ENCODE results near the gene RET.

Gene RET

GRCh38 chr10:43044961-43045621 lies 31.8 kb upstream of the RET start:
- no peaks in the 10 kb centered on the region for H3K9me3 ChIP-seq (ENCODE audit: control insufficient read depth, low read length)
- WGBS, 2 experiments: 90 to 94% methylated on average over 14 of the region's 14 CpGs
- H3K4me1 ChIP-seq (ENCODE audit: control insufficient read depth, insufficient read depth, low read length): peaks cover 13% of the 10 kb centered on the region
- H3K27ac ChIP-seq (ENCODE audit: insufficient read depth, low read depth, low read length, poor library complexity, severe bottlenecking): no peak overlapping the region
- no peak overlapping the region for H3K4me3 ChIP-seq (ENCODE audit: insufficient read depth, low read depth, low read length)
- H3K36me3 ChIP-seq (ENCODE audit: control insufficient read depth, insufficient read depth, low read length): no peaks in the 10 kb centered on the region
- H3K27me3 ChIP-seq (ENCODE audit: control insufficient read depth, insufficient read depth, low read length, poor library complexity, severe bottlenecking): no peaks in the 10 kb centered on the region

- H3K36me3 ChIP-seq (ENCODE audit: control insufficient read depth, insufficient read depth, low read length): no peaks in the 10 kb centered on the region
- H3K9me3 ChIP-seq (ENCODE audit: control insufficient read depth, low read length): no peaks in the 10 kb centered on the region
- no peaks in the 10 kb centered on the region for H3K27me3 ChIP-seq (ENCODE audit: control insufficient read depth, insufficient read depth, low read length, poor library complexity, severe bottlenecking)
- H3K4me1 ChIP-seq (ENCODE audit: control insufficient read depth, insufficient read depth, low read length): peaks cover 13% of the 10 kb centered on the region
- H3K27ac ChIP-seq (ENCODE audit: insufficient read depth, low read depth, low read length, poor library complexity, severe bottlenecking): no peak overlapping the region
- no peak overlapping the region for H3K4me3 ChIP-seq (ENCODE audit: insufficient read depth, low read depth, low read length)
- WGBS, 2 experiments: 91 to 92% methylated on average over 11 of the region's 11 CpGs
Observed at GRCh38 chr10:43045631-43046287, 31.1 kb upstream of the RET start.

- Histone ChIP-seq H3K27me3 (ENCODE audit: control insufficient read depth, insufficient read depth, low read length, poor library complexity, severe bottlenecking) (no peaks in the 10 kb centered on the region), H3K36me3 (ENCODE audit: control insufficient read depth, insufficient read depth, low read length) (no peaks in the 10 kb centered on the region), H3K4me3 (ENCODE audit: insufficient read depth, low read depth, low read length) (no peak overlapping the region), H3K4me1 (ENCODE audit: control insufficient read depth, insufficient read depth, low read length) (peaks cover 13% of the 10 kb centered on the region), H3K27ac (ENCODE audit: insufficient read depth, low read depth, low read length, poor library complexity, severe bottlenecking) (no peak overlapping the region), H3K9me3 (ENCODE audit: control insufficient read depth, low read length) (no peaks in the 10 kb centered on the region)
- WGBS, 2 experiments: 84% methylated on average over 14 of the region's 14 CpGs
Observed at GRCh38 chr10:43046288-43046991, 30.4 kb upstream of the RET start.

- no peaks in the 10 kb centered on the region for H3K36me3 ChIP-seq (ENCODE audit: control insufficient read depth, insufficient read depth, low read length)
- no peaks in the 10 kb centered on the region for H3K27me3 ChIP-seq (ENCODE audit: control insufficient read depth, insufficient read depth, low read length, poor library complexity, severe bottlenecking)
- H3K9me3 ChIP-seq (ENCODE audit: control insufficient read depth, low read length): no peaks in the 10 kb centered on the region
- no peak overlapping the region for H3K4me3 ChIP-seq (ENCODE audit: insufficient read depth, low read depth, low read length)
- WGBS, 2 experiments: 87 to 90% methylated on average over 8 of the region's 8 CpGs
- peaks cover 13% of the 10 kb centered on the region for H3K4me1 ChIP-seq (ENCODE audit: control insufficient read depth, insufficient read depth, low read length)
- H3K27ac ChIP-seq (ENCODE audit: insufficient read depth, low read depth, low read length, poor library complexity, severe bottlenecking): no peak overlapping the region
Observed at GRCh38 chr10:43047288-43047970, 29.4 kb upstream of the RET start.

- WGBS, 2 experiments: 89% methylated on average over 5 of the region's 5 CpGs
- peaks cover 13% of the 10 kb centered on the region for H3K4me1 ChIP-seq (ENCODE audit: control insufficient read depth, insufficient read depth, low read length)
Observed at GRCh38 chr10:43048301-43049051, 28.4 kb upstream of the RET start.

GRCh38 chr10:43049081-43049551 lies 27.8 kb upstream of the RET start:
- 73 to 79% methylated on average over 10 of the region's 10 CpGs for whole genome bisulfite sequencing, 2 experiments

More at GRCh38 chr10:43048301-43049051, 28.4 kb upstream of the RET start:
- no peaks in the 10 kb centered on the region for H3K36me3 ChIP-seq (ENCODE audit: control insufficient read depth, insufficient read depth, low read length)
- H3K27me3 ChIP-seq (ENCODE audit: control insufficient read depth, insufficient read depth, low read length, poor library complexity, severe bottlenecking): no peaks in the 10 kb centered on the region
- no peaks in the 10 kb centered on the region for H3K9me3 ChIP-seq (ENCODE audit: control insufficient read depth, low read length)
- H3K4me3 ChIP-seq (ENCODE audit: insufficient read depth, low read depth, low read length): no peak overlapping the region
- no peak overlapping the region for H3K27ac ChIP-seq (ENCODE audit: insufficient read depth, low read depth, low read length, poor library complexity, severe bottlenecking)

GRCh38 chr10:43050011-43050410 lies 26.9 kb upstream of the RET start:
- Histone ChIP-seq H3K9me3 (ENCODE audit: control insufficient read depth, low read length) (no peaks in the 10 kb centered on the region), H3K4me1 (ENCODE audit: control insufficient read depth, insufficient read depth, low read length) (no peaks in the 10 kb centered on the region), H3K27me3 (ENCODE audit: control insufficient read depth, insufficient read depth, low read length, poor library complexity, severe bottlenecking) (no peaks in the 10 kb centered on the region), H3K27ac (ENCODE audit: insufficient read depth, low read depth, low read length, poor library complexity, severe bottlenecking) (no peak overlapping the region), H3K4me3 (ENCODE audit: insufficient read depth, low read depth, low read length) (no peak overlapping the region), H3K36me3 (ENCODE audit: control insufficient read depth, insufficient read depth, low read length) (no peaks in the 10 kb centered on the region)

More at GRCh38 chr10:43049081-43049551, 27.8 kb upstream of the RET start:
- no peak overlapping the region for H3K27ac ChIP-seq (ENCODE audit: insufficient read depth, low read depth, low read length, poor library complexity, severe bottlenecking)
- no peaks in the 10 kb centered on the region for H3K36me3 ChIP-seq (ENCODE audit: control insufficient read depth, insufficient read depth, low read length)
- no peak overlapping the region for H3K4me3 ChIP-seq (ENCODE audit: insufficient read depth, low read depth, low read length)
- peaks cover 8% of the 10 kb centered on the region for H3K4me1 ChIP-seq (ENCODE audit: control insufficient read depth, insufficient read depth, low read length)
- no peaks in the 10 kb centered on the region for H3K27me3 ChIP-seq (ENCODE audit: control insufficient read depth, insufficient read depth, low read length, poor library complexity, severe bottlenecking)
- H3K9me3 ChIP-seq (ENCODE audit: control insufficient read depth, low read length): no peaks in the 10 kb centered on the region

GRCh38 chr10:43053825-43054224 lies 23.0 kb upstream of the RET start:
- Histone ChIP-seq H3K36me3 (ENCODE audit: control insufficient read depth, insufficient read depth, low read length) (no peaks in the 10 kb centered on the region), H3K27me3 (ENCODE audit: control insufficient read depth, insufficient read depth, low read length, poor library complexity, severe bottlenecking) (no peaks in the 10 kb centered on the region), H3K4me3 (ENCODE audit: insufficient read depth, low read depth, low read length) (no peak overlapping the region), H3K27ac (ENCODE audit: insufficient read depth, low read depth, low read length, poor library complexity, severe bottlenecking) (no peak overlapping the region), H3K9me3 (ENCODE audit: control insufficient read depth, low read length) (no peaks in the 10 kb centered on the region), H3K4me1 (ENCODE audit: control insufficient read depth, insufficient read depth, low read length) (no peaks in the 10 kb centered on the region)
- 84 to 86% methylated on average over 6 to 8 of the region's 8 CpGs for WGBS, 2 experiments

- Histone ChIP-seq H3K9me3 (ENCODE audit: control insufficient read depth, low read length) (no peaks in the 10 kb centered on the region), H3K36me3 (ENCODE audit: control insufficient read depth, insufficient read depth, low read length) (no peaks in the 10 kb centered on the region), H3K4me1 (ENCODE audit: control insufficient read depth, insufficient read depth, low read length) (no peaks in the 10 kb centered on the region), H3K4me3 (ENCODE audit: insufficient read depth, low read depth, low read length) (no peak overlapping the region), H3K27ac (ENCODE audit: insufficient read depth, low read depth, low read length, poor library complexity, severe bottlenecking) (no peak overlapping the region), H3K27me3 (ENCODE audit: control insufficient read depth, insufficient read depth, low read length, poor library complexity, severe bottlenecking) (no peaks in the 10 kb centered on the region)
- WGBS, 2 experiments: 93 to 96% methylated on average over 3 of the region's 3 CpGs
Observed at GRCh38 chr10:43054593-43054992, 22.3 kb upstream of the RET start.

All from ectodermal cell (in vitro differentiated cells).